ENCODE data around the gene PIGU.

DNA sequence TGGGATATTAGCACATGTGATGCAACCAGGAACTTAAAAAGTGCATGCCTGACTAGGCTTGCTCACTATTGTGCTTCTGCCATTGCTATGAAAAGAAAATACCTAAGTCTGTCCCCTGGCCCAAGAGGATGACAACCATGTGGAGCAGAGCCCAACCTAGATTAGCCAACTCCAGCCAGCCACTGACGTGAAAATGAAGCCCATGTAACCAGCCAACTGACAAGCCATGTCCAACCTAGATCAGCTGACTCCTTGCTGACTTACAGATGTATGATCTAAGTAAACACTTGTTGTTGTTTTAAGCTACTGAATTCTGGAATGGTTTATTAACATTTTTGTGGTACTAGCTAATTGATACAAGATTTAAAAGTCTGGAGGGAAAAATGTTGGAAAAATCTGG lies 47.5 kb downstream of the PIGU start:
- TF ChIP-seq EZH2 (IDR thresholded peaks at IDR 0.05): no peak
- no peak for TF ChIP-seq FOXP2 (optimal IDR thresholded peaks at IDR 0.05; ENCODE audit: control extremely low read depth, extremely low read length, insufficient read depth)
- no peak for TF ChIP-seq POLR2AphosphoS5 (IDR thresholded peaks at IDR 0.05; ENCODE audit: borderline replicate concordance, low read depth, low read length)
